DOHH2 (cell line): Measurements from ENCODE around the gene PPP4R3A.

Experiments used
- EZH2phosphoT487 ChIP-seq: fragments of 200-600 bp; sonication (generic); IDR thresholded peaks from 2 replicates; pipeline ENCODE4 v1.6.1; 2017; ENCODE audit warnings: borderline replicate concordance, mild to moderate bottlenecking, antibody characterized with exemption, low read length, moderate library complexity, mixed read lengths
- TF ChIP-seq, protein P1 (sequence below): fragments of 200-600 bp; sonication (generic); IDR thresholded peaks from one replicate; pipeline ENCODE4 v1.5.1; 2014; ENCODE audit warnings: antibody characterized with exemption, mild to moderate bottlenecking, low read depth, low read length; ENCODE audit not compliant: poor library complexity, severe bottlenecking

DNA sequence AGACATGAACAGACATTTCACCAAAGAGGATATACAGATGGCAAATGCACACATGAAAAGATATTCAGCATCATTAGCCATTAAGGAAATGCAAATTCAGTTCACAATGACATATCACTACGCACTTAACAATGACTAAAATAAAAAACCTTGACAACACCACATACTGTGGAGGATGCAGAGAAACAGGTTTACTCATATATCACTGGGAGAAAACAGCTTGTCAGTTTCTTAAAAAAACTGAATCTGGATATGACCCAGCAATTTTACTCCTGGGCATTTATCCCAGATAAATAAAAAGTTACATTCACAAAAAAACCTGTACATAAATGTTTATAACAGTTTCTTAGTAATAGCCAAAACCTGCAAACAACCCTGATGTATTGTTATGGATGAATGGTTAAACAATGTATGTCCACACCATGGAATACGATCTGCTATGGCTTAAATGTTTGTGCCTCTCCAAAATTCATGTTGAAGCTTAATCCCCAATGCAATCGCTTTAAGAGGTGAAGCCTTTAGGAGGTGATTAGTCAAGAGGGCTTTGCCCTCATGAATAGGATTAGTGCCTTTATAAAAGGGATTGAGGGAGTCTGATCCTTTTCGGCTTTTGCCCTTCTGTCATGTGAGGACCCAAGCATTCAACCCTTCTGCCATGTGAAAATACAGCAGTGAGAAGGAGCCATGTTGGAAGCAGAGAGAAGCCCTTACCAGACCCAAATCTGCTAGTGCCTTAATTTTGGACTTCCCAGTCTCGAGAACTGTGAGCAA, 36.0 kb upstream of the PPP4R3A start:
- TF ChIP-seq, protein P1, sequence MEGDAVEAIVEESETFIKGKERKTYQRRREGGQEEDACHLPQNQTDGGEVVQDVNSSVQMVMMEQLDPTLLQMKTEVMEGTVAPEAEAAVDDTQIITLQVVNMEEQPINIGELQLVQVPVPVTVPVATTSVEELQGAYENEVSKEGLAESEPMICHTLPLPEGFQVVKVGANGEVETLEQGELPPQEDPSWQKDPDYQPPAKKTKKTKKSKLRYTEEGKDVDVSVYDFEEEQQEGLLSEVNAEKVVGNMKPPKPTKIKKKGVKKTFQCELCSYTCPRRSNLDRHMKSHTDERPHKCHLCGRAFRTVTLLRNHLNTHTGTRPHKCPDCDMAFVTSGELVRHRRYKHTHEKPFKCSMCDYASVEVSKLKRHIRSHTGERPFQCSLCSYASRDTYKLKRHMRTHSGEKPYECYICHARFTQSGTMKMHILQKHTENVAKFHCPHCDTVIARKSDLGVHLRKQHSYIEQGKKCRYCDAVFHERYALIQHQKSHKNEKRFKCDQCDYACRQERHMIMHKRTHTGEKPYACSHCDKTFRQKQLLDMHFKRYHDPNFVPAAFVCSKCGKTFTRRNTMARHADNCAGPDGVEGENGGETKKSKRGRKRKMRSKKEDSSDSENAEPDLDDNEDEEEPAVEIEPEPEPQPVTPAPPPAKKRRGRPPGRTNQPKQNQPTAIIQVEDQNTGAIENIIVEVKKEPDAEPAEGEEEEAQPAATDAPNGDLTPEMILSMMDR, result no peak
- no peak for TF ChIP-seq EZH2phosphoT487
